SK-N-SH treated with all-trans-retinoic acid at 6 μM for 48 hours (cell line): ENCODE measurements around the gene CDC42BPB.

Source experiments
- ATAC-seq: fragments of 200-7000 bp; cut with Tn5 transposase; 3 replicates; pipeline ENCODE4 v1.9.1; 2020; ENCODE audit warnings: mild to moderate bottlenecking, moderate library complexity
- ARNTL ChIP-seq: fragments of 450-650 bp; formaldehyde crosslinking; IDR thresholded peaks from 2 replicates; pipeline ENCODE4 v1.5.0; 2020; ENCODE audit warnings: low read depth, mild to moderate bottlenecking, moderate library complexity, borderline replicate concordance
- CREB5 ChIP-seq: fragments of 250-450 bp; sonication (Bioruptor Pico); IDR thresholded peaks from 2 replicates; pipeline ENCODE4 v1.5.1; 2020; ENCODE audit warnings: low read depth, mild to moderate bottlenecking, moderate library complexity
- CSRNP3 ChIP-seq: fragments of 250-450 bp; sonication (Bioruptor Pico); IDR thresholded peaks from 2 replicates; pipeline ENCODE4 v1.5.1; 2021; ENCODE audit warnings: mild to moderate bottlenecking, moderate library complexity
- ESRRG ChIP-seq: fragments of 250-450 bp; sonication (Bioruptor Pico); IDR thresholded peaks from 2 replicates; pipeline ENCODE4 v1.6.1; 2021; ENCODE audit warnings: mild to moderate bottlenecking
- GLIS3 ChIP-seq: fragments of 250-450 bp; sonication (Bioruptor Pico); IDR thresholded peaks from 2 replicates; pipeline ENCODE4 v1.5.0; 2020; ENCODE audit warnings: mild to moderate bottlenecking, moderate library complexity
- OSR1 ChIP-seq: fragments of 250-450 bp; sonication (Bioruptor Pico); IDR thresholded peaks from 2 replicates; pipeline ENCODE4 v1.8.0; 2022; ENCODE audit warnings: moderate library complexity, mild to moderate bottlenecking, inconsistent platforms
- PATZ1 ChIP-seq: fragments of 250-450 bp; sonication (Bioruptor Pico); IDR thresholded peaks from 2 replicates; pipeline ENCODE4 v1.8.0; 2020; ENCODE audit warnings: mild to moderate bottlenecking, moderate library complexity, borderline replicate concordance
- POU6F1 ChIP-seq: fragments of 250-450 bp; sonication (Bioruptor Pico); IDR thresholded peaks from 2 replicates; pipeline ENCODE4 v1.8.0; 2021; ENCODE audit warnings: low read depth, mild to moderate bottlenecking, moderate library complexity, borderline replicate concordance
- PPARA ChIP-seq: fragments of 250-450 bp; sonication (Bioruptor Pico); IDR thresholded peaks from 2 replicates; pipeline ENCODE4 v1.5.0; 2020; ENCODE audit warnings: mild to moderate bottlenecking, borderline replicate concordance
- RARB ChIP-seq: fragments of 250-450 bp; sonication (Bioruptor Pico); IDR thresholded peaks from 2 replicates; pipeline ENCODE4 v1.8.0; 2021; ENCODE audit warnings: mild to moderate bottlenecking, moderate library complexity
- SNAI2 ChIP-seq: fragments of 250-450 bp; sonication (Bioruptor Pico); IDR thresholded peaks from 2 replicates; pipeline ENCODE4 v1.5.0; 2020; ENCODE audit warnings: mild to moderate bottlenecking, moderate library complexity
- TCF4 ChIP-seq: fragments of 250-450 bp; sonication (Bioruptor Pico); IDR thresholded peaks from 2 replicates; pipeline ENCODE4 v1.8.0; 2021; ENCODE audit warnings: mild to moderate bottlenecking, moderate library complexity, borderline replicate concordance
- TOX ChIP-seq: fragments of 250-450 bp; sonication (Bioruptor Pico); IDR thresholded peaks from 2 replicates; pipeline ENCODE4 v1.8.0; 2021; ENCODE audit warnings: mild to moderate bottlenecking, moderate library complexity, borderline replicate concordance
- TSHZ2 ChIP-seq: fragments of 250-450 bp; sonication (Bioruptor Pico); IDR thresholded peaks from 2 replicates; pipeline ENCODE4 v1.5.0; 2020; ENCODE audit warnings: mild to moderate bottlenecking, moderate library complexity
- ZC3H10 ChIP-seq: fragments of 250-450 bp; sonication (Bioruptor Pico); IDR thresholded peaks from 2 replicates; pipeline ENCODE4 v1.5.1; 2021; ENCODE audit warnings: mild to moderate bottlenecking, moderate library complexity
- ZFP3 ChIP-seq: fragments of 250-450 bp; sonication (Bioruptor Pico); IDR thresholded peaks from 2 replicates; pipeline ENCODE4 v1.5.0; 2020; ENCODE audit warnings: mild to moderate bottlenecking, moderate library complexity
- ZFP30 ChIP-seq: fragments of 450-650 bp; formaldehyde crosslinking; IDR thresholded peaks from 2 replicates; pipeline ENCODE4 v1.5.0; 2022; ENCODE audit warnings: mild to moderate bottlenecking, moderate library complexity
- ZNF565 ChIP-seq: fragments of 450-650 bp; formaldehyde crosslinking; conservative IDR thresholded peaks from 2 replicates; pipeline ENCODE4 v1.5.0; 2020; ENCODE audit warnings: low read depth, mild to moderate bottlenecking, moderate library complexity
- ZNF8 ChIP-seq: fragments of 450-650 bp; formaldehyde crosslinking; IDR thresholded peaks from 2 replicates; pipeline ENCODE4 v1.5.0; 2020; ENCODE audit warnings: mild to moderate bottlenecking, moderate library complexity

Gene CDC42BPB

GRCh38 chr14:102964152-102964730, 93.1 kb downstream of the CDC42BPB start:
- no peak for TF ChIP-seq ZFP30 (CRISPR knock-in tag)
- no peak for TF ChIP-seq TCF4
- no peak for TF ChIP-seq TOX (CRISPR knock-in tag)
- no peak for TF ChIP-seq POU6F1 (CRISPR knock-in tag)
- no peak for TF ChIP-seq OSR1 (CRISPR knock-in tag)
- no peak for TF ChIP-seq TSHZ2
- no peak for TF ChIP-seq PATZ1
- TF ChIP-seq ZC3H10 (CRISPR knock-in tag), result no peak
- no peak for TF ChIP-seq ZNF8 (CRISPR knock-in tag)
- TF ChIP-seq CSRNP3 (CRISPR knock-in tag), result no peak
- TF ChIP-seq ZNF565, result no peak
- no peak for TF ChIP-seq PPARA
- no peak for TF ChIP-seq SNAI2 (CRISPR knock-in tag)
- TF ChIP-seq CREB5 (CRISPR knock-in tag), result no peak
- no peak for TF ChIP-seq ARNTL (CRISPR knock-in tag)
- no peak for TF ChIP-seq ZFP3 (CRISPR knock-in tag)
- TF ChIP-seq ESRRG (CRISPR knock-in tag), result no peak
- TF ChIP-seq RARB (CRISPR knock-in tag), result no peak
- ATAC-seq, result no peak

- no peak for ATAC-seq
These were observed 95.2 kb downstream of the CDC42BPB start for GRCh38 chr14:102962111-102962627.

More at GRCh38 chr14:102962111-102962627, 95.2 kb downstream of the CDC42BPB start:
- TF ChIP-seq ZFP30 (CRISPR knock-in tag) (no peak), ZFP3 (CRISPR knock-in tag) (no peak), TSHZ2 (no peak), PATZ1 (no peak), RARB (CRISPR knock-in tag) (no peak), GLIS3 (CRISPR knock-in tag) (no peak), OSR1 (CRISPR knock-in tag) (no peak)
- TF ChIP-seq, all 23 proteins: peak for 0
